HG03045 (cell line): ENCODE results near the gene GRK5.

Experiments used
- ATAC-seq: cut with Tn5 transposase; IDR thresholded peaks from one replicate; pipeline ENCODE4 v1.9.1; 2021; ENCODE audit warnings: mild to moderate bottlenecking, moderate library complexity; ENCODE audit not compliant: unreplicated experiment

Gene GRK5

GRCh38 chr10:119415121-119415520 lies 207.8 kb downstream of the GRK5 start:
- no peak for ATAC-seq

GRCh38 chr10:119415536-119416503 lies 208.4 kb downstream of the GRK5 start:
- ATAC-seq, result no peak

- ATAC-seq, result peak; percentile 68
Measured at GRCh38 chr10:119416855-119417254, 209.5 kb downstream of the GRK5 start.

DNA sequence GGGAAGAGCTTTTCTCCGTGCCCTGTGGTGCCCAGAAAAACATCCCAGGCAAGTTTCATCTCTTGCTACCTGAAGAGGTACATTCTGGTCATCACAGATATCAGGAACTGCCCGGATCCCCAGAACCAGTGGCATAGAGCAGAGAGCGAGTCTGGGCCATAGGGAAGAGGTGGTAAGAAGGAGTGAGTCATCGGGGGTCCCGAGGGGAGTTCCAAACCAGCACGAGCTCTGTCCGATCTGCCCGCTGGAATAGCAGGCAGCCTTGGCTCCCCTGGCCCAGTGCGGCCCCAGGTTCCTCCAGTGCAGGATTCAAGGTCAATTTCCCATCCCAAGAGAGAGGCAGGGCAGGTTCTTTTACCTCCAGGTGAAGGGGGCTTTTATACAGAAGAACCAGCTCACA lies 210.5 kb downstream of the GRK5 start:
- ATAC-seq, result no peak

- no peak for ATAC-seq
Measured at GRCh38 chr10:119418362-119418761, 211.0 kb downstream of the GRK5 start.

- ATAC-seq, result no peak
Measured at GRCh38 chr10:119419931-119420330, 212.6 kb downstream of the GRK5 start.

- no peak for ATAC-seq
Measured at GRCh38 chr10:119420950-119421875, 213.8 kb downstream of the GRK5 start.

- ATAC-seq, result no peak
Measured at GRCh38 chr10:119421891-119422681, 214.7 kb downstream of the GRK5 start.

DNA sequence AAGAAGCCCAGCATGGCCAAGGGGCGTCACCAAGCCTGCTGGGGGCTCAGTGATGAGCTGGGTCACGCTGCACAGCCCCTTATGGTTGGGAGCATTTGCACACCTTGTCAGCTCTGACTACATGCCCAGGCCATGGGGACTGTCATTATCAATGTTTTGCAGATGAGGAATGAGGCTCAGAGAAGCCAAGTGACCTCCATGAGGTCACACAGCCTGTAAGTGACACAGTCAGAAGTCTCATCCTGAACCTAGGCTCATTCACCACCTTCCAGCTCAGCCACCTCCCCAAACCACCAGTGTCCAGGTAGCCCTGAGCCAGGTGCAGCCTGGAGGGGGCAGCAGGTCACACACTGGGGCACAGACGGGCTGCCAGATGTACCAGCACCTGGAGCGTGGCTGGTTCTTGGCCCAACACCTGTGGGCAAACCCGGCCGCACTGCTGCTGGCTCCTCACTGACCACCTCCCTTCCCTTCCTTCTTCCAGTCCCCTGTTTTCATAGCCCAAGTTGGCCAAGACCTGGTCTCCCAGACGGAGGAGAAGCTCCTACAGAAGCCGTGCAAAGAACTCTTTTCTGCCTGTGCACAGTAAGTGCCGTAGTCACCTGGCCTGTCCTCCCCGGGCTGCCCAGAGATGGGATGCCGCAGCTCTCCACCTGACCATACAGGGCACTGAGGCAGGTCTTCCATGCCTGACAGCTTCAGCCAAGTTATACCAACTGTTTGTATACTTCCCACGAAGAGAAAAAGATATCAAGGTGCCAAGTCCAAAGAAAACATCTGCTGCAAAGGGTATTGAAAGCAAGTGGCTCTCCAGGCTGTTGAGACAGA lies 215.5 kb downstream of the GRK5 start:
- ATAC-seq, result no peak

DNA sequence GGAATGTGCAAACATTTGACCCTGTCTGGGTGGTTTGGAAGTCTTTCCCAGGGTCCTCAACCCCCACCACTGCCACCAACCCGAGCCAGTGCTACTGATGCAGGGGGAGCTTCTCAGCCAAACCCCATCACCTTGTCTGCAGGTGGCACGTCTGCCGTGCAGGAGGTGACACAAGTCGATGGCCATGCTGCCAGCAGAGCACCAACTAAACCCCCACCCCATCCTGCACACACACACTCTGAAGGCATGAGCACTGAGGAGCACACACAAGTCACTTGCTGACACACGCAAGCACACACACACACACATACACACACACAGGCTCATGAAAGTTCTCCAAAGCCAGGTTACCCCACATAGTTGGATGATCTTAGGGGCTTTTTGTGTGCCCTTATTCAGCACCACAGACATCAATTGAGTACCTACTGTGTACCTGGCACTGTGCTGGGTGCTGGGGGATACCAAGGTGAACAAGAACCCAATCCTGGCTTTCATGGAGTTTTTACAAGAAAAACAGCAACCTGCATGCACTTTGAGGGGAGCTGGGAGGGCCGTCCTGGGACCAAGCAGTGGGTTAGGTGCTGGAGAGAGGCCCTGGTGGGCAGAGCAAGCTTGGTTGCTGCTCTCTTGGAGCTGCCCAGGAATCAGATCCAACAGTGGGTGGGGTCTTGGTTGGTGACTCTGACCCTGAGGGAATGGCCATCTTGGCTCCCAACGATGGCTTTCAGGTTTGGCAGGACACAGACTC lies 216.3 kb downstream of the GRK5 start:
- ATAC-seq, result no peak

GRCh38 chr10:119424258-119424975 lies 217.0 kb downstream of the GRK5 start:
- no peak for ATAC-seq

DNA sequence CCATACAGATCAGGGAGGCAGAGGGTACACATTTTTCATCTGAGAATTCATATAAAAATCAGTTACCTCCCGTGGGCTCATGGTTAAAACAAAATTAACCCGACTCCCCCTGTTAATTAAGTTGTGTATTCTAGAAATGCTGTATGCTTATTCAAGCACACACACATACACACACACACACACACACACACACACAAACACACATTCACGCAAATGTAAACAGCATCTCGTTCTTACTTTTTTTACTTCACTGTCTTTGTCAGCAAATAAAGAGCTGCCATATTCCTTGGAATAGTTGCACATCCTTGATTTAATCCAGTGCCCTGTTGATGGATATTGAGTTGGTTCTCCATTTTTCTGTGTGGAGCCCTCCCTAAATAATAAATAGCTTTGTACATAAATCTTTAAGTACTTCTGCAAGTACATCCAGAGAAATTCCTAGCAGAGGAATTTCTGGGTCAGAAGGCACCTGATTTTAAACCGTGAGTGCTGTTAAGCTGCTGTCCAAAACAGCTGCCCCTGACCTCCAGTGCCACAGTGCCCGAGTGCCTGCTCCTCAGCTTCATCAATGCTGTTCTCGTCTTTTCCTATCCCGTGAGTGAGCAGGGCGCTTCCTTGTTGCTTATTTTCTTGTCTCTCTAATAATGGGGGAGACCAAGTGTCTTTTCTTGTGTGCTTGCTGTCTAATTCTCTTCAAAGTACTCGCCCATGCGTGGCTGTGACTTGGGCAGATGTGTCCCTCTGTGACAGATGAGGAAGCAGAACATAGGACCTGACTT lies 217.9 kb downstream of the GRK5 start:
- no peak for ATAC-seq

- no peak for ATAC-seq
Measured at GRCh38 chr10:119425881-119426170, 218.5 kb downstream of the GRK5 start.

DNA sequence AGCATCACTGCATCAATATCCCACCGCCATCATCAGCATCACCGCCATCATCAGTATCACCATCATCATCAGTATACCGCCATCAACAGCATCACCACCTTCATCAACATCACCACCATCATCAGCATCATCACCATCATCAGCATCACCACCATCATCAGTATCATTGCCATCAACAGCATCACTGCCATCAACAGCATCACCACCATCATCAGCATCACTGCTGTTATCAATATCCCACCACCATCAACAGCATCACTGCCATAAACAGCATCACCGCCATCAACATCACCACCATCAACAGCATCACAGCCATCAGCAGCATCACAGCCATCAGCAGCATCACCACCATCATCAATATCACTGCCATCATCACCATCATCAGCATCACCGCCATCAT lies 219.3 kb downstream of the GRK5 start:
- ATAC-seq, result no peak

GRCh38 chr10:119427263-119427864 lies 220.0 kb downstream of the GRK5 start:
- no peak for ATAC-seq

GRCh38 chr10:119428789-119429188 lies 221.4 kb downstream of the GRK5 start:
- no peak for ATAC-seq

GRCh38 chr10:119429771-119430170 lies 222.4 kb downstream of the GRK5 start:
- ATAC-seq, result no peak
